ENCODE measurements around the gene GBA2. TPM values are rescaled to one million over a fixed set of nuclear protein-coding genes. Genes with fewer than 3 reads are reported as not detected.
A peak's percentile ranks its signal among the peaks of the same experiment; 100 is the strongest.

The GBA2 gene
- total RNA-seq, 1 donor from 2014 or later: 44.8 TPM

DNA sequence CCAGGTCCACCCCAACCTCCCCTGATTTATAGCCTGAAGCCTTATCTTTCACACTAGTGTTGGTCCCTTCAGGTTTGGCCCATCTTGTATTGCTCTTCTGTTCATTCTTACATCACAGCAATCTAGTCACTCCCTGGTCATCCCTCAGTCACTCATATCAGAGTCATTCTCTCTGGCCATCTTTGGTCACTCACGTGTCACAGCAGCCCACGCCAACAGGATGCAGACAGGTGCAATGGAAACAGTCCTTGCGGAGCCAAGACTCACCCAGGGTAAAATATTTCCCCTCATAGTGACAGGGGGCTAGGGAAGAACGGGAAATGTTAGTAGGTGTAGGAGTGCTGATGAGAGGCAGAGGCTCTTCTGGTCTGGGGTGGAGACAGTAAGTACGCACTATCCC, 4.4 kb upstream of the GBA2 start:
- H4K20me1 ChIP-seq (ENCODE audit: low read depth): peaks cover 2% of the 10 kb centered on the region
- no peaks in the 10 kb centered on the region for H3K36me3 ChIP-seq
- H3K9ac ChIP-seq: no peak overlapping the region
- peaks cover 30% of the 10 kb centered on the region for H3K79me2 ChIP-seq (ENCODE audit: low read depth)
- no peak overlapping the region for H3K4me2 ChIP-seq
- TF ChIP-seq, protein P1, sequence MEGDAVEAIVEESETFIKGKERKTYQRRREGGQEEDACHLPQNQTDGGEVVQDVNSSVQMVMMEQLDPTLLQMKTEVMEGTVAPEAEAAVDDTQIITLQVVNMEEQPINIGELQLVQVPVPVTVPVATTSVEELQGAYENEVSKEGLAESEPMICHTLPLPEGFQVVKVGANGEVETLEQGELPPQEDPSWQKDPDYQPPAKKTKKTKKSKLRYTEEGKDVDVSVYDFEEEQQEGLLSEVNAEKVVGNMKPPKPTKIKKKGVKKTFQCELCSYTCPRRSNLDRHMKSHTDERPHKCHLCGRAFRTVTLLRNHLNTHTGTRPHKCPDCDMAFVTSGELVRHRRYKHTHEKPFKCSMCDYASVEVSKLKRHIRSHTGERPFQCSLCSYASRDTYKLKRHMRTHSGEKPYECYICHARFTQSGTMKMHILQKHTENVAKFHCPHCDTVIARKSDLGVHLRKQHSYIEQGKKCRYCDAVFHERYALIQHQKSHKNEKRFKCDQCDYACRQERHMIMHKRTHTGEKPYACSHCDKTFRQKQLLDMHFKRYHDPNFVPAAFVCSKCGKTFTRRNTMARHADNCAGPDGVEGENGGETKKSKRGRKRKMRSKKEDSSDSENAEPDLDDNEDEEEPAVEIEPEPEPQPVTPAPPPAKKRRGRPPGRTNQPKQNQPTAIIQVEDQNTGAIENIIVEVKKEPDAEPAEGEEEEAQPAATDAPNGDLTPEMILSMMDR (IDR thresholded peaks at IDR 0.05): no peak
- TF ChIP-seq EZH2phosphoT487 (IDR thresholded peaks at IDR 0.05): no peak
- TF ChIP-seq EZH2 (IDR thresholded peaks at IDR 0.05): no peak
- H3K4me1 Mint-ChIP-seq: peaks cover 16% of the 10 kb centered on the region
- no peak overlapping the region for H2AFZ ChIP-seq (replicated peaks)
- peaks cover 34% of the 10 kb centered on the region for H3K36me3 Mint-ChIP-seq
- peaks cover 15% of the 10 kb centered on the region for H3K4me1 ChIP-seq
- no peak overlapping the region for H3K27ac Mint-ChIP-seq
- no peak overlapping the region for H3K27ac ChIP-seq
- no peak overlapping the region for H3K4me3 ChIP-seq
- peaks cover 38% of the 10 kb centered on the region for H3F3A ChIP-seq (ENCODE audit: low read depth)
- DNase-seq (ENCODE audit: low spot score): no peak
- H3K4me3 Mint-ChIP-seq: no peak overlapping the region
- H3K9me3 Mint-ChIP-seq: no peaks in the 10 kb centered on the region
- no peaks in the 10 kb centered on the region for H3K27me3 Mint-ChIP-seq (ENCODE audit: insufficient read depth, low read depth)
- H3K27me3 ChIP-seq: no peaks in the 10 kb centered on the region
- no peaks in the 10 kb centered on the region for H3K9me3 ChIP-seq (ENCODE audit: low read depth)

DNA sequence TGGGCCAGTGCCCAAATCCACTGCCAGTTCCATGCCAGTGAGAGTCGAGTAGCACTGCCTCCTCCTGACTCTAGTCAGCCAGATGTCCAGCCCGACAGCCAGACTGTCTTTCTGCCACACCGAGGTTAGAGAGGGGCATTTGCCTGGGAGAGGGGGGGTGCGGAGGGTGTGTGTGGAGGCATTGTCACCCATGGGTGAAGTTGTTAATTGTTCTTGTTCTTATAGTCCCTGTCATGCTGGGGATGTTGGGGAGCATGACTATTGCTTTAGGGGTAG, 1.2 kb upstream of the GBA2 start:
- Histone ChIP-seq H4K20me1 (ENCODE audit: low read depth) (peaks cover 35% of the 10 kb centered on the region), H3K4me3 (peak overlapping the region; percentile 75), H2AFZ (replicated peaks) (no peak overlapping the region), H3K9ac (peak overlapping the region; percentile 70), H3K27ac (no peak overlapping the region), H3K4me1 (peaks cover 21% of the 10 kb centered on the region), H3K9me3 (ENCODE audit: low read depth) (no peaks in the 10 kb centered on the region), H3K36me3 (no peaks in the 10 kb centered on the region), H3F3A (ENCODE audit: low read depth) (peaks cover 10% of the 10 kb centered on the region), H3K4me2 (peak overlapping the region; percentile 98), H3K27me3 (no peaks in the 10 kb centered on the region), H3K79me2 (ENCODE audit: low read depth) (peaks cover 52% of the 10 kb centered on the region)
- Mint-ChIP-seq H3K27ac (peak overlapping the region; percentile 24), H3K4me3 (peak overlapping the region; percentile 96), H3K36me3 (peaks cover 32% of the 10 kb centered on the region), H3K9me3 (no peaks in the 10 kb centered on the region), H3K27me3 (ENCODE audit: insufficient read depth, low read depth) (no peaks in the 10 kb centered on the region), H3K4me1 (peaks cover 30% of the 10 kb centered on the region)
- DNase-seq (ENCODE audit: low spot score): no peak
- TF ChIP-seq, protein P1 (IDR thresholded peaks at IDR 0.05): no peak
- TF ChIP-seq EZH2 (IDR thresholded peaks at IDR 0.05) (no peak), EZH2phosphoT487 (IDR thresholded peaks at IDR 0.05) (no peak)

DNA sequence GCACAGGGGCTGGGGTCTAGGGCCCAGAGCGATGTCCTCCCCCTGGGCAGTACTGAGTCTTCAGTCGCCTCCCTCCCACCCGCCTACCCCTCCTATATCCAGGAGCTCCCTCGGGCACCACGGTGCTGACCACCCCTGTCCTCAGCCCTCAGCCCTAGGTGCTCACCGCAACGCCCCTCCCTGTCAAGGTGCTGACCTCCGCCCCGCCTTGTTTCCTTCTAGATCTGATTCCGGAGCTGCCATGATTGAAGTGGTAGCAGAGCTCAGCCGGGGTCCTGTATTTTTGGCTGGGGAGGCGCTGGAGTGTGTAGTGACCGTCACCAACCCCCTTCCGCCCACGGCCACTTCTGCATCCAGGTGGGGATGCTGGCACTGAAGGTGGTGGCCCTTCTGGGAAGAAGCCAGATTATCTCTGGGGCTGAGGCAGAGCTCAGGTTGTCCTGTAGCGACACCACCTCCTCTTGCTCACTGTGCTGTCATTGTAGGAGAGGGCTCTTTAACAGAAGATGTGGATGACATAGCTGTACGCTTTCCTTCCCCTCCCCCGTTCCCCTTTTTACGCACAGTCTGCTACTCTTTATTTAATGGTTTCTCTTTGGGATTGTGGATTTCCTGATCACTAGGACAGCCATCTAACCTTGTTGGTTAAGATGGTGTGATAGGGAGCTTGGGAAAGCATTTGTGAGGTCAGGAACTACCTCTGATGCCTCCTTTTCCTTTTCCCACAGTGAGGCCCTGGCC, 657 bp upstream of the GBA2 start:
- peaks cover 10% of the 10 kb centered on the region for H3F3A ChIP-seq (ENCODE audit: low read depth)
- peak overlapping the region; percentile 96 for H3K4me3 Mint-ChIP-seq
- peaks cover 36% of the 10 kb centered on the region for H4K20me1 ChIP-seq (ENCODE audit: low read depth)
- peak overlapping the region; percentile 78 for H3K27ac Mint-ChIP-seq
- TF ChIP-seq EZH2 (IDR thresholded peaks at IDR 0.05) (no peak), EZH2phosphoT487 (IDR thresholded peaks at IDR 0.05) (no peak)
- TF ChIP-seq, protein P1 (IDR thresholded peaks at IDR 0.05): no peak
- peaks cover 29% of the 10 kb centered on the region for H3K36me3 Mint-ChIP-seq
- H2AFZ ChIP-seq (replicated peaks): peak overlapping the region; percentile 97
- no peaks in the 10 kb centered on the region for H3K9me3 ChIP-seq (ENCODE audit: low read depth)
- H3K79me2 ChIP-seq (ENCODE audit: low read depth): peaks cover 57% of the 10 kb centered on the region
- H3K9me3 Mint-ChIP-seq: no peaks in the 10 kb centered on the region
- H3K36me3 ChIP-seq: no peaks in the 10 kb centered on the region
- no peak overlapping the region for H3K27ac ChIP-seq
- peaks cover 2% of the 10 kb centered on the region for H3K27me3 Mint-ChIP-seq (ENCODE audit: insufficient read depth, low read depth)
- H3K27me3 ChIP-seq: no peaks in the 10 kb centered on the region
- peaks cover 21% of the 10 kb centered on the region for H3K4me1 ChIP-seq
- peak overlapping the region; percentile 70 for H3K9ac ChIP-seq
- peak overlapping the region; percentile 75 for H3K4me3 ChIP-seq
- peak overlapping the region; percentile 98 for H3K4me2 ChIP-seq
- peak; percentile 41 for DNase-seq (ENCODE audit: low spot score)
- H3K4me1 Mint-ChIP-seq: peaks cover 30% of the 10 kb centered on the region
